ENCODE results near the gene TTLL10. TPM values are rescaled to one million over a fixed set of nuclear protein-coding genes. Genes with fewer than 3 reads are reported as not detected.

TTLL10 gene
- total and polyA plus RNA-seq, 2 of the 4 experiments (the other 2 are of a cell fraction): not detected

DNA sequence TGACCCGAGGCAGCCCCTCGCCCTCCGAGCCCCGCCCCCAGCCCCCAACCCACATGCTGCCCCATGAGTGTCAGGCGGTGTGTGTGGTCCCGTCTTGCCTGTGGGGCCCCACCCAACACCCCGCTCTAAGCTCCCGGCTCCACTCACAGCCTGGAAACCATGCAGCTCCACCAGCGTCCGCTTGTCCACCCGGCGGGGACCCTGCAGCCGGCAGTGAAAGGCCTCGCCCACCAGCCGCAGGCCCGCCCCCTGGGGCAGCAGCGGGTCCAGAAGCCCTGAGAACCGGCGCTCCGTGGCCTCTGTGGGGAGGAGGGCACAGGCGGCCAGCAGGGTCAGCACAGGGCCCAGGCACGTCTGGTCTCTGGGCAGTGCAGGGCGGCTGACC is 70.1 kb downstream of the TTLL10 start:
- Histone ChIP-seq H2BK15ac (ENCODE audit: low read depth, low read length) (no peak overlapping the region), H4K8ac (ENCODE audit: low read depth in 2 of 2, low read length in 2 of 2) (no peak overlapping the region), H3K23ac (ENCODE audit: low read depth, low read length) (no peak overlapping the region), H3K9ac (ENCODE audit: low read depth, low read length) (no peak overlapping the region), H2BK5ac (ENCODE audit: low read depth, low read length, poor library complexity, severe bottlenecking) (no peak overlapping the region), H3K56ac (ENCODE audit: extremely low read depth, insufficient read depth, low read length) (no peak overlapping the region), H2AK5ac (ENCODE audit: low read depth, low read length) (no peak overlapping the region), H2AFZ (replicated peaks; ENCODE audit: low read length, poor library complexity) (no peak overlapping the region), H2AK9ac (replicated peaks; ENCODE audit: low read depth, low read length, poor library complexity) (peak overlapping the region; percentile 50), H3K18ac (ENCODE audit: low read depth, low read length) (no peak overlapping the region), H3K4me1 (ENCODE audit: control insufficient read depth, insufficient read depth, low read length) (peaks cover 8% of the 10 kb centered on the region), H3K4me3 (ENCODE audit: insufficient read depth, low read depth, low read length) (no peak overlapping the region), H3K4ac (ENCODE audit: low read depth, low read length) (no peak overlapping the region), H3K36me3 (ENCODE audit: control insufficient read depth, insufficient read depth, low read length) (peaks cover 2% of the 10 kb centered on the region; the same call in 1 of the 2 replicates), H3K79me1 (ENCODE audit: low read depth in 1 of 2, low read length in 2 of 2) (no peaks in the 10 kb centered on the region), H2BK20ac (ENCODE audit: low read depth, low read length) (no peak overlapping the region), H2BK120ac (ENCODE audit: low read depth, low read length) (no peak overlapping the region), H3K14ac (replicated peaks; ENCODE audit: low read depth, low read length) (no peak overlapping the region), H3K27ac (ENCODE audit: insufficient read depth, low read length) (no peak overlapping the region), H3K9me1 (ENCODE audit: insufficient read depth, low read length) (no peaks in the 10 kb centered on the region), H3K9me3 (ENCODE audit: control insufficient read depth, insufficient read depth, low read length) (no peaks in the 10 kb centered on the region), H3K4me2 (ENCODE audit: low read depth, low read length) (no peak overlapping the region), H4K91ac (ENCODE audit: insufficient read depth, low read depth, low read length) (no peak overlapping the region), H3K27me3 (ENCODE audit: control insufficient read depth, insufficient read depth, low read length) (no peaks in the 10 kb centered on the region), H4K5ac (ENCODE audit: low read depth, low read length) (no peak overlapping the region), H4K20me1 (ENCODE audit: insufficient read depth, low read length) (no peaks in the 10 kb centered on the region)
- ChIA-PET CTCF (no interaction called here), POLR2A (ENCODE audit: unreplicated experiment) (no interaction called here)
- in situ Hi-C loops (cut with MboI; ENCODE audit: low sequenced_read_pairs): no loop called here
- no TSS peak for BruUV-seq (replicated peaks)
- TF ChIP-seq, protein P1, sequence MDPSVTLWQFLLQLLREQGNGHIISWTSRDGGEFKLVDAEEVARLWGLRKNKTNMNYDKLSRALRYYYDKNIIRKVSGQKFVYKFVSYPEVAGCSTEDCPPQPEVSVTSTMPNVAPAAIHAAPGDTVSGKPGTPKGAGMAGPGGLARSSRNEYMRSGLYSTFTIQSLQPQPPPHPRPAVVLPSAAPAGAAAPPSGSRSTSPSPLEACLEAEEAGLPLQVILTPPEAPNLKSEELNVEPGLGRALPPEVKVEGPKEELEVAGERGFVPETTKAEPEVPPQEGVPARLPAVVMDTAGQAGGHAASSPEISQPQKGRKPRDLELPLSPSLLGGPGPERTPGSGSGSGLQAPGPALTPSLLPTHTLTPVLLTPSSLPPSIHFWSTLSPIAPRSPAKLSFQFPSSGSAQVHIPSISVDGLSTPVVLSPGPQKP (IDR thresholded peaks at IDR 0.05; ENCODE audit: borderline replicate concordance, low read depth, low read length): no peak
- TF ChIP-seq CEBPB (IDR thresholded peaks at IDR 0.05; ENCODE audit: low read depth, low read length): no peak
- no peak for TF ChIP-seq MXI1 (IDR thresholded peaks at IDR 0.05; ENCODE audit: borderline replicate concordance, low read depth, low read length)
- TF ChIP-seq RFX5 (IDR thresholded peaks at IDR 0.05; ENCODE audit: low read depth, low read length): no peak
- TF ChIP-seq SMC3 (IDR thresholded peaks at IDR 0.05; ENCODE audit: low read depth, low read length): no peak
- TF ChIP-seq MAZ (IDR thresholded peaks at IDR 0.05; ENCODE audit: borderline replicate concordance, low read depth, low read length): no peak
- TF ChIP-seq FOS (IDR thresholded peaks at IDR 0.05; ENCODE audit: low read depth, low read length): no peak
- no peak for TF ChIP-seq MAFK (IDR thresholded peaks at IDR 0.05; ENCODE audit: low read depth, low read length)
- no peak for TF ChIP-seq RAD21 (IDR thresholded peaks at IDR 0.05; ENCODE audit: low read length)
- TF ChIP-seq POLR2A (IDR thresholded peaks at IDR 0.05; ENCODE audit: low read depth, low read length): no peak
- TF ChIP-seq, protein P2, sequence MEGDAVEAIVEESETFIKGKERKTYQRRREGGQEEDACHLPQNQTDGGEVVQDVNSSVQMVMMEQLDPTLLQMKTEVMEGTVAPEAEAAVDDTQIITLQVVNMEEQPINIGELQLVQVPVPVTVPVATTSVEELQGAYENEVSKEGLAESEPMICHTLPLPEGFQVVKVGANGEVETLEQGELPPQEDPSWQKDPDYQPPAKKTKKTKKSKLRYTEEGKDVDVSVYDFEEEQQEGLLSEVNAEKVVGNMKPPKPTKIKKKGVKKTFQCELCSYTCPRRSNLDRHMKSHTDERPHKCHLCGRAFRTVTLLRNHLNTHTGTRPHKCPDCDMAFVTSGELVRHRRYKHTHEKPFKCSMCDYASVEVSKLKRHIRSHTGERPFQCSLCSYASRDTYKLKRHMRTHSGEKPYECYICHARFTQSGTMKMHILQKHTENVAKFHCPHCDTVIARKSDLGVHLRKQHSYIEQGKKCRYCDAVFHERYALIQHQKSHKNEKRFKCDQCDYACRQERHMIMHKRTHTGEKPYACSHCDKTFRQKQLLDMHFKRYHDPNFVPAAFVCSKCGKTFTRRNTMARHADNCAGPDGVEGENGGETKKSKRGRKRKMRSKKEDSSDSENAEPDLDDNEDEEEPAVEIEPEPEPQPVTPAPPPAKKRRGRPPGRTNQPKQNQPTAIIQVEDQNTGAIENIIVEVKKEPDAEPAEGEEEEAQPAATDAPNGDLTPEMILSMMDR (conservative IDR thresholded peaks at IDR 0.05; ENCODE audit: low read depth, low read length): no peak
- no peak for TF ChIP-seq RCOR1 (IDR thresholded peaks at IDR 0.05; ENCODE audit: insufficient replicate concordance, low read length)
- TF ChIP-seq, protein P3, sequence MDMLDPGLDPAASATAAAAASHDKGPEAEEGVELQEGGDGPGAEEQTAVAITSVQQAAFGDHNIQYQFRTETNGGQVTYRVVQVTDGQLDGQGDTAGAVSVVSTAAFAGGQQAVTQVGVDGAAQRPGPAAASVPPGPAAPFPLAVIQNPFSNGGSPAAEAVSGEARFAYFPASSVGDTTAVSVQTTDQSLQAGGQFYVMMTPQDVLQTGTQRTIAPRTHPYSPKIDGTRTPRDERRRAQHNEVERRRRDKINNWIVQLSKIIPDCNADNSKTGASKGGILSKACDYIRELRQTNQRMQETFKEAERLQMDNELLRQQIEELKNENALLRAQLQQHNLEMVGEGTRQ (IDR thresholded peaks at IDR 0.05; ENCODE audit: low read depth, low read length): no peak
- no peak for TF ChIP-seq NFE2L2 (IDR thresholded peaks at IDR 0.05; ENCODE audit: low read depth, low read length)
- no peak for TF ChIP-seq CHD1 (IDR thresholded peaks at IDR 0.05; ENCODE audit: low read depth, low read length)
- intact Hi-C loops (cut with micrococcal nuclease): no loop called here
- dilution Hi-C loops (cut with HindIII; ENCODE audit: low sequenced_read_pairs, unreplicated experiment): no loop called here
- no peak for ATAC-seq (ENCODE audit: low read depth)
- WGBS, 2 experiments (ENCODE audit: extremely low coverage in 2 of 2, insufficient read length in 1 of 2): 64% methylated on average over 5 of the region's 23 CpGs; no CpG with 5 or more reads in 1 of the 2 experiments
- DNase-seq: no peak
